Activated CD4-positive, CD25-positive, alpha-beta regulatory T cell treated with anti-CD3 and anti-CD28 coated beads, Interleukin-2, amount 50 U/mL, for 24 hours (primary cell): ENCODE measurements around the gene RNF4.
"Not testable (repeated sequence)": the region's sequence is repeated elsewhere in the genome, so short reads cannot be mapped to it uniquely, and the experiment has no call there.

Source experiments
- ATAC-seq, 2 donors: fragments of 150-1000 bp; cut with Tn5 transposase; one replicate each; pipeline ENCODE4 v1.10.0; 2021; ENCODE audit warnings: mild to moderate bottlenecking in 1 of 2, moderate library complexity in 1 of 2

Gene RNF4

GRCh38 chr4:2489081-2489805 is 20.3 kb downstream of the RNF4 start:
- ATAC-seq: no peak

- no peak for ATAC-seq
Observed at GRCh38 chr4:2489841-2490552, 21.1 kb downstream of the RNF4 start.

GRCh38 chr4:2492970-2493369 is 24.1 kb downstream of the RNF4 start:
- no peak for ATAC-seq

GRCh38 chr4:2494992-2495391 is 26.1 kb downstream of the RNF4 start:
- no peak for ATAC-seq

- no peak for ATAC-seq
Observed at GRCh38 chr4:2497324-2497723, 28.4 kb downstream of the RNF4 start.

GRCh38 chr4:2497931-2498330 is 29.0 kb downstream of the RNF4 start:
- peak; percentile 46 to 62 for ATAC-seq

- ATAC-seq: peak; percentile 53 to 66
Observed at GRCh38 chr4:2500547-2500946, 31.6 kb downstream of the RNF4 start.

- ATAC-seq: no peak
Observed at GRCh38 chr4:2501034-2501594, 32.2 kb downstream of the RNF4 start.

GRCh38 chr4:2503809-2504208 is 34.9 kb downstream of the RNF4 start:
- ATAC-seq: no peak

GRCh38 chr4:2507259-2507658 is 38.4 kb downstream of the RNF4 start:
- ATAC-seq: no peak

GRCh38 chr4:2507855-2508254 is 38.9 kb downstream of the RNF4 start:
- ATAC-seq: no peak

- no peak for ATAC-seq
Observed at GRCh38 chr4:2510351-2511259, 41.7 kb downstream of the RNF4 start.

GRCh38 chr4:2511645-2512131 is 42.8 kb downstream of the RNF4 start:
- ATAC-seq: no peak

GRCh38 chr4:2512396-2513135 is 43.7 kb downstream of the RNF4 start:
- no peak for ATAC-seq

GRCh38 chr4:2514193-2514592 is 45.3 kb downstream of the RNF4 start:
- ATAC-seq: not testable (repeated sequence)

GRCh38 chr4:2514944-2515343 is 46.0 kb downstream of the RNF4 start:
- not testable (repeated sequence) for ATAC-seq

- no peak for ATAC-seq
Observed at GRCh38 chr4:2515830-2516550, 47.1 kb downstream of the RNF4 start.

GRCh38 chr4:2516635-2517034 is 47.7 kb downstream of the RNF4 start:
- no peak for ATAC-seq

GRCh38 chr4:2526559-2526958 is 57.7 kb downstream of the RNF4 start:
- no peak for ATAC-seq

- no peak for ATAC-seq
Observed at GRCh38 chr4:2534904-2535375, 66.0 kb downstream of the RNF4 start.
